ENCODE measurements around the gene RAB3C.

DNA sequence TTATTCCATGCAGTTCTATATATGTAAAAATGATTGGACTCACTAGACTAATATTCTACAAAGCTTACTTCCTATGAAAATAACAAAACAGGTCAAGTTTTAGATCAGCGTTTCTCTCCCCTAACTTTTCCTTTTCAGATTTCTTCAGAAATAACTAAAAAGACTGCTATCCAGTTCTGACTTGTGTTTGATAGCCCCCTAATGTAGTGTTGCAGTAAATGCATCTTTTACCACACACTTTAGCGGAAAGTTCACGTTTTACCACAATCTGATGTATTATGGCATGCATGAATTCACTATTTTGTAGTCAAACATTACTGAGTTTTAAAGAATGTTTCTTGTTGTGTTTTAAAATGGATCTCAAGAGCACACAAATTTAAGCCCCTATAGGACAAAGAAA lies 292.7 kb downstream of the RAB3C start:
- TF ChIP-seq NFRKB (IDR thresholded peaks at IDR 0.05), result no peak
- TF ChIP-seq FOXM1 (IDR thresholded peaks at IDR 0.05; ENCODE audit: borderline replicate concordance), result no peak
- TF ChIP-seq SP1 (IDR thresholded peaks at IDR 0.05), result no peak
- TF ChIP-seq BHLHE40 (IDR thresholded peaks at IDR 0.05; ENCODE audit: borderline replicate concordance), result no peak

Data from HEK293T (cell line).